Epithelial cell of proximal tubule (primary cell): ENCODE results near the gene PROSER3. TPM values are rescaled to one million over a fixed set of nuclear protein-coding genes. Genes with fewer than 3 reads are reported as not detected.
A peak's percentile ranks its signal among the peaks of the same experiment; 100 is the strongest.

Experiments
- DNase-seq: peaks from one replicate; pipeline ENCODE4 v3.0.0-alpha.2; 2011; ENCODE audit warnings: low read depth
- H3K4me3 ChIP-seq: 2 replicates; pipeline ENCODE4 v1.5.1; 2011; ENCODE audit warnings: low read depth, mild to moderate bottlenecking, low read length
- total RNA-seq: library from RNA; depleted of rRNA; stranded (reverse); fragments of >200 nt; gene quantifications from 2 replicates; pipeline ENCODE4 v1.2.3, GENCODE V29; 2015
- TF ChIP-seq, protein P1 (sequence below): conservative IDR thresholded peaks from 2 replicates; pipeline ENCODE4 v1.5.1; 2012; ENCODE audit warnings: low read depth, mild to moderate bottlenecking, low read length

Gene PROSER3
- 14.3 and 14.7 TPM in 2 replicates for total RNA-seq

DNA sequence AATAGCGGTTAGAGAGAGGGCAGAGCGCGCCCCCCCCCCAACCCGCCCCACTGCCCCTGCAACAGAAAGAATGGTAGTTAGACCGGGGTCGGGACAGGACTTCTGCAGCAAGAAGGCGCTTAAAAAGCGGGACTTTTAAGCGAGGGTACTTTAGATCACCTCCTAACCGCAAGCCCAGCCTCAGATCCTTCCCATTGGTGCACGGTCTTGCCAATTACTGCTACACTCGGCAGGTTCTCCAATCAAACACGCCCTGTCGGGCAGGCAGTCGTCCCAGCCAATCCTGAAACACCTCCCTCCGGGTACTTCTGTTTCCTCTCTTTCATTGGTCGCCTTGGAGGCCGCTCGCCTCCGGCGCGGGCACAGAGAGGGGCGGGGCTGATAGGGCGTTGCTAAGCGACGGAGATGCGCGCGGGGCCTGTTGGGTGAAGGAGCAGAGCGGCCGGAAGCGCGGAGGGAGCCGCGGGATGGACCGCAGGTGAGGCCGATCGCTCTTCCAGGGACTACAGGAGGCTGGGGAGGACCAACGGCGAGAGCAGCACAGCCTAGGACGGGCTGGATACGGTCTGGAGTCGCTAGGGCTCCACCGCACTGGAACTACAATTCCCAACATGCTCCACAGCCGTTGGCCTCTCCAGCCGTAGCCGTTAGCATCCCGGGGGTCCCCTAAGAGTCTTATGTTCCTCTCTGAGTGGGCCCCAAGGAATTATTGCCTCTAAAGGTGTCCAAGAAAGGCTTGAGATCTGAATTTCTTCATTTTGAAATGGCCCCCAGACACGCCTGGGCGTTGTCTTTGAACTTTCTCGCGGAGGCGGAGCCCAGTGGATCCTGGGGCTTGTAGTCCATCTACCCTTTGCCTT is at the start of gene PROSER3:
Gene PROSER3 (plus strand): TSS at position 428 of the 860 bp plus-strand sequence. CDS start 40 bp downstream, at position 468.
- peak; percentile 95 for DNase-seq
- TF ChIP-seq, protein P1, sequence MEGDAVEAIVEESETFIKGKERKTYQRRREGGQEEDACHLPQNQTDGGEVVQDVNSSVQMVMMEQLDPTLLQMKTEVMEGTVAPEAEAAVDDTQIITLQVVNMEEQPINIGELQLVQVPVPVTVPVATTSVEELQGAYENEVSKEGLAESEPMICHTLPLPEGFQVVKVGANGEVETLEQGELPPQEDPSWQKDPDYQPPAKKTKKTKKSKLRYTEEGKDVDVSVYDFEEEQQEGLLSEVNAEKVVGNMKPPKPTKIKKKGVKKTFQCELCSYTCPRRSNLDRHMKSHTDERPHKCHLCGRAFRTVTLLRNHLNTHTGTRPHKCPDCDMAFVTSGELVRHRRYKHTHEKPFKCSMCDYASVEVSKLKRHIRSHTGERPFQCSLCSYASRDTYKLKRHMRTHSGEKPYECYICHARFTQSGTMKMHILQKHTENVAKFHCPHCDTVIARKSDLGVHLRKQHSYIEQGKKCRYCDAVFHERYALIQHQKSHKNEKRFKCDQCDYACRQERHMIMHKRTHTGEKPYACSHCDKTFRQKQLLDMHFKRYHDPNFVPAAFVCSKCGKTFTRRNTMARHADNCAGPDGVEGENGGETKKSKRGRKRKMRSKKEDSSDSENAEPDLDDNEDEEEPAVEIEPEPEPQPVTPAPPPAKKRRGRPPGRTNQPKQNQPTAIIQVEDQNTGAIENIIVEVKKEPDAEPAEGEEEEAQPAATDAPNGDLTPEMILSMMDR = no peak
- peak within 1 kb of the TSS; percentile 81 for H3K4me3 ChIP-seq

DNA sequence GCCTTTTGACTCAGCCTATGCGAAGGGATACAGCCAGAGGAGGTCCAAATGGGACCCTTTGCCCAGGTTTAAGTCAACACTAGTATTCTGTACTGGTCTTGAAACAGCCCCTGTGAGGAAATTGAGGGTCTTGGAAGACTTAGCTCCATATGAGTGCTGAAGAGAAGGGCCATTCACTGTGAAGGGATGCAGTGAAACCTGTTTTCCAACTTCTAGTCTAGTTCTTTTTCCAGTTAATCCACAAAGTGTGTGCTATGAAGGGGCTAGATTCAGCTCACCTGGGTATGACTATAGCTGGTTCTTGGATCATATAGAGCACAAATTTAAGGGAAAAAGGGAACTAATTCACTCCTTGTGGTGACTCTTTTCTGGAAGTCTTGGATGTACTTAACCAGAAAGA is 49.6 kb upstream of the PROSER3 start:
- no peak for DNase-seq
- TF ChIP-seq, protein P1 = no peak
- H3K4me3 ChIP-seq = no peak overlapping the region

DNA sequence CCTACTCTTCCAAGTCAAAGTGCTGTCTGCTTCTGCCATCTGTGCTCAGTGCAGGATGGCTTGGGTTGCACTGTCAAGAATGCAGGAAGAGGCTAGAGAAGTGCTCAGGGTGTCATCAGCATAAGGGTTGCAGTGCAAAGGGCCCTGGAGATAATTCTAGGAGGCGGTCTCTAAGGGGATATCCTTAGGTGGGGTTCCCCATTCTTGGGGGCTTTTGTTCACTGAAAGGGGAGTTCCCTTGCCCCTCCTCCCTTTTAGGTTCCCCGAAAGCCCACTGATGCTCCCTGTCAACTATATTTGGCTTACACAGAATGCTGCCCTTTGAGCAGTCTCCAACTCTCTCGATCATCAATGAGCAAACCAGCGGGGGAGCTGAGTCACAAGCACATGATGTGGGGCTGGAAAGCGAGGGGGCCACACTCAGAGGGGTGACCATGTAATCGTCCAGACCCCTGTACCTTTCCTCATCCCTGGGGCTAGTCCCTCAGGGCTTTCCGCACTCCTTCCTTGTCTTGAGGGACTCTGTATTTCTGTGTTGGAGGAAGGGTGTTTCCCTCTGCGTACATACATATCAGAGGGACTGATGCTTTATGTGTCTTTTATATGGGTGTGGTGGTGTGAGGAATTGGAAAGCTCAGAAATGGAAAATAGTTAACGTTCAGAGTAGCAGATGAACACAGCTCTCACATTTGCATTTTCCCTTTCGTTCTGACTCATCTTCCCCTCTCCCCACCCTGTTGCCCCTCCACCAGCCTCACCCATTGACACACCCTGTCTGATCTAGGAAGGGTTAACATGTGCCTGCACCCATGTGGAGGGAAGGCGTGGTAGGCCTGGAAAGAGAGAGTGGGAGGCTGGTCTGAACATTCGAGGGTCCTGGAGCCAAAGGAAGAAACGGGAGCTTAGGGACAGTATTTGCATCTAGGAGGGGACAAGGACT is 46.9 kb upstream of the PROSER3 start:
- DNase-seq = no peak
- H3K4me3 ChIP-seq = no peak overlapping the region
- TF ChIP-seq, protein P1 = no peak

DNA sequence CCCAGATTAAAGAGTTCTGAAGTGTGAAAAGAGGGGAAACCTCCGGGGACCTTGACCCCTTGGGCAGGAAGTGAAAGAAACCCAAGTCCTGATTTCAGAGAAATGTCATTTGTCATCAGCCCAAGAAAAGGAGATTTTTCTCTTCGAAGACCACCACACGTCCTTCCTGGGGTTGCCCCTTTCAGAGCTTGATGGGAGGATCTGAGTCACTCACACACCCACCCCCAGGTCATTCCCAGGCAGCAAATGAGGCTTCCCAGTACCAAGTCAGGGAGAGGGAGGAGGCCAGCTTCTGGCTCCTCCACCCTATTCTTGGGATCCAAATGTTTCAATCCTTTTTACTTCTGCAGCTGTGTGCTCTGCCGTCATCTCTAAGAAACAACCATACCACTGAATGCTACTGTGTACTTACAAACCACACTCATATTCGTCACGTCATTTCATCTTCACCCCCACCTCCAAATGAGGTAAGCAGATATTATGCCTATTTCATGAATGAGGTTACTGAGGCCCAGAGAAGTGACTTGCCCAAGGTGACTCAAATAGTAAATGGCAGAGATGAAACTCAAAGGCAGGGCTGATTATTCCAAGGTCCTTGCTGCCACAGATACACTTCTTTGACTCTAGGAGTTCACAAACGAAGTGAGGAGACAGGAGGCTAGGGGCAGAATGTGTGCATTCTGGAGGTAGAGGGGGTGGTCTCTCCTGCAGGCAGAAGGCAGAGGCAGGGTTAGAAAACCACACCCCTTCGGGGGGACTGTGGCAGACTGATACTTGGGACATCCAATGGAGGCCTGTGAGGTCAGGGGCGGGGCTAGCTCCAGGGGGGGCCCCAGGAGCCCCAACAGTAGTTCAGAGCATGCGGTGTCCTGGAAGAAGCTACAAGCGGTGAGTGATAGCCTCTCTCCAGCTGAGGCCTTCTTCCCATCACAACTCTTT is 45.1 kb upstream of the PROSER3 start:
- no peak overlapping the region for H3K4me3 ChIP-seq
- TF ChIP-seq, protein P1 = no peak
- DNase-seq = no peak

DNA sequence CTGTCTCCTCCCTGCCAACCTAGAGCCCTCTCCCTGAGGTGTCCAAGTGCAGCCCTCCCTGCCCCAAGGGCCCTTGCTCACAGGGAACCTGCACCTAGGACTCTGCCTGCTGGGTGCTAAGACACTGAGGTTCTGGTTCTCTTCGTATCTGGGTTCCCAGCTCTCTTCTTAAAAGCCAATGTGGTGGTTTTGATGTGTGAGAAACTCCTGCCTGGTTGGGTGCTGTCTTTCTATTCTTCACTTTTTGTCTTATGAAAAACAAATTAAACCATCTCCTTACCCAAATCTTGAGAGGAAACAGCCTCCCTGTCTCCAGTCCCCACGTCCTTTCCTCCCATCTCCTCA is 44.5 kb upstream of the PROSER3 start:
- no peak for DNase-seq
- H3K4me3 ChIP-seq = no peak overlapping the region
- TF ChIP-seq, protein P1 = no peak

DNA sequence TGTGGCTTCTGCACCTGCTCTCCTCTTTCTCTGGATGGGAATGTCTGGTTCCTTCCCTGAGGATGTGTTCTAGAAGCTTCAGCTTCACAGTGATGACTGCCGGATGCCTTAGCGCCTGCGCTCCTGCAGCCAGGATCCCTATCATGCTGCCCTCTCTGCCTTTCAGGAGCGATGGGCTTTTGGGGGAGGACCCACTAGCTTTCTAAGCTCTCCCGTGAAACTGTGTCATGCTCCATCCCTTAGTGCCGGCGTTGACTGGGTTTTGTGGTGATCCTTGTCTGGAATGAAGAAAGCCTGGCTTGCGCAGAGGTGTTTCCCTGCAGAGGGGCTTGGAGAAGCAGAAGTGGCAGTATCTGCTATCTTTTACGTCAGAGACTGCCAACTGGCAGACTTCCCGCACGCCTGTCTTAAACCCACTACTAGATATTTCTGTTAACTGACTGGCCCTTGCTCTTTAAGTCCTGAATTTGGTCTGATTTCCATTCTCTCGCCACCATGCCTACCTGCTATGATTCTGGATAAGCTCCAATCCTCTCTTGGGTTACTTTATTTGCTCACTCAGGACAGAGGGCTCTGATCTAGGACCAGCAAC is 44.0 kb upstream of the PROSER3 start:
- no peak for DNase-seq
- TF ChIP-seq, protein P1 = no peak
- H3K4me3 ChIP-seq = no peak overlapping the region
